Measurements from ENCODE around the gene ATOH8. TPM values are rescaled to one million over a fixed set of nuclear protein-coding genes. Genes with fewer than 3 reads are reported as not detected.

Gene ATOH8
- total RNA-seq, 2 experiments from 2014 or later: not detected

DNA sequence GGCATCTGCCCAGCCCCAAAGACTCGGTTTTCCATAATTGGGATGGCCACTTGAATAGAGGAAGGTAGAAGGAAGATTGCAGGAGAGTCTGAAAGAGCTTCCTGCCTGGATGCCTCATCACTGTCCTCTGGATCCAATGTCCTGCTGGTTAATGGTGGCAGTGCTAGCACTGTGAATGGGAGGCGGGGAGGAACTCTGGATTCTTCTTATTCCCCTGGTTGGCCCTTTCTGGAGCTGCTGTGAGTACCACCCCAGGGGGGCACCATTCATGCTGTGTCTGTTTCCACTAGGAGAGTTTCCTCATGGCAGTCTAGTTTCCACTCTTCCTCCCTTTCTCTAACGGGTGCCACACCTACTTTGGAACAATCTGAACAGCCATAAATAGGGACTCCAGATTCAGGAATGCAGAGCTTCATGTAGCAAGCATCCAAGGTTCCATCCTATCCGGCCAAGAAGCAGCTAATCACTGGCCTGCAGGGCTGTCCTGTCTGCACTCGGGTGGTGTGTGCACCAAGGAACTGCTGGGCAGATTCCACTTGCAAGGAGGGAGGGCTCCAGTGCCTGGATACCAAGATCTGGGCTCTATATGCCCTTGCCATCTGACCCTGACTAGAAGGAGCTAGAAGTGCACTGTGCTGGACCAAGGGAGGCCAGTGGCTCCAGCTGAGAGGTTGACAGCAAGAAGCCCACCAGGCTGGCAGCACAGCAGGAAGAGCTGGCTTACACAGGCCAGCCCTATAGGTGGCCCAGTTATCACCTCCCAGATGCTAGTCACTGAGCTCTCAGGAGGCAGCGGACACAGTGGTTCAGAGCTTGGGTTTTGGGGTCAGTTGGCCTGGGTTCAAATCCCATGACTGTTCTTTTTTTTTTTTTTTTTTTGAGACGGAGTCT lies 4.6 kb upstream of the ATOH8 start:
- ATAC-seq (ENCODE audit: poor library complexity) (no peak), DNase-seq (no peak)
- H3K36me3 ChIP-seq (ENCODE audit: insufficient read depth, low read length): no peaks in the 10 kb centered on the region
- TF ChIP-seq, protein P1, sequence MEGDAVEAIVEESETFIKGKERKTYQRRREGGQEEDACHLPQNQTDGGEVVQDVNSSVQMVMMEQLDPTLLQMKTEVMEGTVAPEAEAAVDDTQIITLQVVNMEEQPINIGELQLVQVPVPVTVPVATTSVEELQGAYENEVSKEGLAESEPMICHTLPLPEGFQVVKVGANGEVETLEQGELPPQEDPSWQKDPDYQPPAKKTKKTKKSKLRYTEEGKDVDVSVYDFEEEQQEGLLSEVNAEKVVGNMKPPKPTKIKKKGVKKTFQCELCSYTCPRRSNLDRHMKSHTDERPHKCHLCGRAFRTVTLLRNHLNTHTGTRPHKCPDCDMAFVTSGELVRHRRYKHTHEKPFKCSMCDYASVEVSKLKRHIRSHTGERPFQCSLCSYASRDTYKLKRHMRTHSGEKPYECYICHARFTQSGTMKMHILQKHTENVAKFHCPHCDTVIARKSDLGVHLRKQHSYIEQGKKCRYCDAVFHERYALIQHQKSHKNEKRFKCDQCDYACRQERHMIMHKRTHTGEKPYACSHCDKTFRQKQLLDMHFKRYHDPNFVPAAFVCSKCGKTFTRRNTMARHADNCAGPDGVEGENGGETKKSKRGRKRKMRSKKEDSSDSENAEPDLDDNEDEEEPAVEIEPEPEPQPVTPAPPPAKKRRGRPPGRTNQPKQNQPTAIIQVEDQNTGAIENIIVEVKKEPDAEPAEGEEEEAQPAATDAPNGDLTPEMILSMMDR (IDR thresholded peaks at IDR 0.05): no peak
- no peaks in the 10 kb centered on the region for H3K9me3 ChIP-seq (ENCODE audit: control insufficient read depth in 1 of 2, insufficient read depth in 1 of 2, low read length in 2 of 2)
- H3K27me3 ChIP-seq (ENCODE audit: control insufficient read depth in 1 of 2, insufficient read depth in 2 of 2, low read length in 2 of 2): peaks cover 32 to 45% of the 10 kb centered on the region in 2 experiments
- peaks cover 10% of the 10 kb centered on the region for H3K4me1 ChIP-seq (ENCODE audit: insufficient read depth, low read length)
- intact Hi-C loops (cut with DNase I, micrococcal nuclease): no loop called here
- no peak overlapping the region for H3K4me3 ChIP-seq (ENCODE audit: low read length)
- Mint-ChIP-seq H3K4me1 (ENCODE audit: low read depth) (peaks cover 9% of the 10 kb centered on the region), H3K9me3 (no peaks in the 10 kb centered on the region), H3K4me3 (no peak overlapping the region), H3K27ac (no peak overlapping the region), H3K36me3 (ENCODE audit: low read depth) (no peaks in the 10 kb centered on the region), H3K27me3 (peaks cover 74% of the 10 kb centered on the region)
- ChIA-PET CTCF (interaction anchor here (0.7 to 1.8 kb wide), 3 partner anchors 20 to 388 kb away, joined by 3 to 4 read pairs (median 4); no protein-coding TSS in a partner anchor), POLR2A (no interaction called here)
- H3K27ac ChIP-seq (ENCODE audit: low read depth in 1 of 2, low read length in 2 of 2): no peak overlapping the region

DNA sequence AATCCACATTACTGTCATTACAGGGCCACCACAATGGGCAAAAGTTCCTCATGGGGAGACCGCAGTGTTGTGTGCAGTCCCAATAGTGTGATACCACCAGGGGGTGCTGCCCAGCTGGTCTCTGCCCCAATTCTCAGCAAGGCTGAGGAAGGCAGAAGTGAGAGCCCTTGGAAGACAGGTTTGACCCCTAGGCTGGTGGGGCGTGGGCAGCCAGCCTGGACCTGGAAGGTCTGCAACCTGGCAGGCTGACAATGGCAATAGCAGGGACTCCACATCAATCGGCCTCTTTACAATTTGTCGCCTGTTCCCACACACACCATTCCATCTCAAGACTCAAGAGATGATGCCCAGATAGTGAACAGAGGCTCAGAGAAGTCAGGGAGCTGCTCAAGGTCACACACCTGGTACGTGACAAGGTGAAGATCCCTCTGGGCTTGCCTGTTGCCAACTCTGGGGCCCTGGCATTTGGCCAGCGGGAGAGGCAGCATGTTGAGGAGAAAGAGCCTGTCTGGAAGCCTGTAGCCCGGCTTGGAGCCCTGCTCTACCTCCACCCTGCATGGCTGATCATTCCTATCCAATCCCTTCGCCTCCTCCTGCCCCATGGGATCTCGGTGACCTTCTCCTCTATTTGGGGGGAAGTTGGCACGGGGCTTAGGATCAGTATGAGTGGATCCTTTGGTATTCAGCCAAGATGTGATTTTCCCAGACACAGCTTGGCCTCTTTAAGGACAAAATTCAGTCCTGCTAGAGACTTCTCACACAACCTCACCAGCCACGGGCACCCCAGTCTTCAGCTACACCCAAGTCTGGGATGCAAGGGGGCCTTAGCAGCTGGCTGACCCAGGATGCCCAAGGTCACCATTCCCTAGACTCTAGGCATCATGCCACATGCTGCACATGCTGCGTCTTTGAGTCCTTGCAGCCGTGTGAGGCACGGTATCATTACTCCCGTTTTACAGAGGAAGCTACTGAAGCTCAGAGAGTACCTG lies 2.9 kb upstream of the ATOH8 start:
- Mint-ChIP-seq H3K27ac (no peak overlapping the region), H3K9me3 (no peaks in the 10 kb centered on the region), H3K4me1 (ENCODE audit: low read depth) (peaks cover 20% of the 10 kb centered on the region), H3K4me3 (no peak overlapping the region), H3K27me3 (peaks cover 75% of the 10 kb centered on the region), H3K36me3 (ENCODE audit: low read depth) (no peaks in the 10 kb centered on the region)
- intact Hi-C loops (cut with DNase I, micrococcal nuclease): loop anchor here (1.0 to 5.0 kb wide), 3 partner anchors 63 to 329 kb away; no protein-coding TSS in a partner anchor
- TF ChIP-seq, protein P1 (IDR thresholded peaks at IDR 0.05): peak; percentile 39
- Histone ChIP-seq H3K4me1 (ENCODE audit: insufficient read depth, low read length) (peaks cover 24% of the 10 kb centered on the region), H3K4me3 (ENCODE audit: low read length) (no peak overlapping the region), H3K9me3 (ENCODE audit: control insufficient read depth in 1 of 2, insufficient read depth in 1 of 2, low read length in 2 of 2) (peaks cover 0 to 11% of the 10 kb centered on the region in 2 experiments), H3K27ac (ENCODE audit: low read depth in 1 of 2, low read length in 2 of 2) (no peak overlapping the region), H3K36me3 (ENCODE audit: insufficient read depth, low read length) (no peaks in the 10 kb centered on the region), H3K27me3 (ENCODE audit: control insufficient read depth in 1 of 2, insufficient read depth in 2 of 2, low read length in 2 of 2) (peaks cover 41 to 59% of the 10 kb centered on the region in 2 experiments)
- peak; percentile 57 for ATAC-seq (ENCODE audit: poor library complexity)
- peak; percentile 16 to 73 (median 32) for DNase-seq
- CTCF ChIA-PET: interaction anchor here (1.3 to 1.8 kb wide), 2 partner anchors 22 to 63 kb away, joined by 4 read pairs; no protein-coding TSS in a partner anchor
- POLR2A ChIA-PET: no interaction called here

DNA sequence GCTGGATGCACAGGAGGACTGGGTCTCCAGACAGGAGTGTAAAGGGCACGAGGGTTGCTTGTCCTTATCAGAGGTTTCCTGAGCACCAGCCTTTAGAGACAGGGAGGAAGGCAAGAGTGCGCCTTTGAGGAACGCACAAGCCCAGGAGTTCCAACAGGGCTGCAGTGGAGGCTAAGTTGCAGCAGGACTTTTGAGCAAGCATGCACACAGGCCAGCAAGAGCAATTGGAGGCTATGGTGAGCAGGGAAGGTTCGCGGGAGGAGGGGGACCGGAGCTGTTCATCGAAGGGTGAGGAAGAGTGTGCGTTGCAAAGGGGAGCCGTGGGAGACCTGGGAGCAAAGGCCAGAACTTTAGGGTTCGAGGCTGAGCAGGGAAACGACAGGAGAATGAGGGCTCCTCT lies 2.2 kb upstream of the ATOH8 start:
- H3K4me1 Mint-ChIP-seq (ENCODE audit: low read depth): peaks cover 25% of the 10 kb centered on the region
- POLR2A ChIA-PET: no interaction called here
- Histone ChIP-seq H3K36me3 (ENCODE audit: insufficient read depth, low read length) (no peaks in the 10 kb centered on the region), H3K4me1 (ENCODE audit: insufficient read depth, low read length) (peaks cover 29% of the 10 kb centered on the region), H3K27me3 (ENCODE audit: control insufficient read depth in 1 of 2, insufficient read depth in 2 of 2, low read length in 2 of 2) (peaks cover 48 to 65% of the 10 kb centered on the region in 2 experiments), H3K4me3 (ENCODE audit: low read length) (no peak overlapping the region), H3K27ac (ENCODE audit: low read depth in 1 of 2, low read length in 2 of 2) (no peak overlapping the region), H3K9me3 (ENCODE audit: control insufficient read depth in 1 of 2, insufficient read depth in 1 of 2, low read length in 2 of 2) (peaks cover 0 to 11% of the 10 kb centered on the region in 2 experiments)
- ATAC-seq (ENCODE audit: poor library complexity) (no peak), DNase-seq (no peak)
- H3K27me3 Mint-ChIP-seq: peaks cover 74% of the 10 kb centered on the region
- TF ChIP-seq, protein P1 (IDR thresholded peaks at IDR 0.05): no peak
- intact Hi-C loops (cut with DNase I, micrococcal nuclease): loop anchor here in 1 of 2 experiments (5.0 kb wide), 1 partner anchor 326 kb away; no protein-coding TSS in a partner anchor
- no peaks in the 10 kb centered on the region for H3K9me3 Mint-ChIP-seq
- no peaks in the 10 kb centered on the region for H3K36me3 Mint-ChIP-seq (ENCODE audit: low read depth)
- CTCF ChIA-PET: no interaction called here
- H3K4me3 Mint-ChIP-seq: peak overlapping the region; percentile 46
- no peak overlapping the region for H3K27ac Mint-ChIP-seq
